Adrenal gland (tissue), 12 donors: Measurements from ENCODE around the gene TNIK. TPM values are rescaled to one million over a fixed set of nuclear protein-coding genes. Genes with fewer than 3 reads are reported as not detected.

Experiments used
- DNase-seq, 7 donors: peaks; one replicate each; pipeline ENCODE4 v3.0.0-alpha.2; 2019 to 2020
- H3K27ac ChIP-seq, 5 donors: fragments of 200-600 bp; sonication (generic) in 4 of 5; 1 replicate in 3 of 5; 2 replicates in 2 of 5; pipeline versions ENCODE4 v1.5.1 to v1.8.0; 2016 to 2020; ENCODE audit warnings: mild to moderate bottlenecking in 1 of 5
- H3K27me3 ChIP-seq: fragments of 200-600 bp; 2 replicates; pipeline ENCODE4 v1.8.0; 2021
- H3K36me3 ChIP-seq, 2 donors: fragments of 200-600 bp; replicated peaks in 1 of 2; 1 replicate in 1 of 2; 2 replicates in 1 of 2; pipeline versions ENCODE4 v1.5.1 to v1.8.0; 2018 to 2022
- H3K4me1 ChIP-seq, 2 donors: fragments of 200-600 bp; replicated peaks in 1 of 2; 1 replicate in 1 of 2; 2 replicates in 1 of 2; pipeline versions ENCODE4 v1.5.1 to v1.8.0; 2018 to 2021
- H3K4me3 ChIP-seq, 4 donors: fragments of 200-600 bp; sonication (generic) in 3 of 4; one replicate each; pipeline ENCODE4 v1.5.1; 2016 to 2018
- H3K9me3 ChIP-seq, 3 donors: fragments of 200-600 bp; sonication (generic) in 1 of 3; replicated peaks in 1 of 3; 1 replicate in 2 of 3; 2 replicates in 1 of 3; pipeline versions ENCODE4 v1.5.1 to v1.8.0; 2016 to 2021
- POLR2A ChIP-seq, 2 donors: fragments of 450-650 bp; IDR thresholded peaks; one replicate each; pipeline ENCODE4 v1.6.1; 2017; ENCODE audit warnings: antibody characterized with exemption in 2 of 2, mild to moderate bottlenecking in 2 of 2, moderate library complexity in 1 of 2
- WGBS, 4 donors: extraction: QIAGEN DNeasy Blood & Tissue Kit in 2 of 4; methylation state at CpG; one replicate each; pipeline versions ENCODE4 v1.1.5 to v1.1.7; 2013 to 2017; 5-methylcytosine and 5-hydroxymethylcytosine counted together
- intact Hi-C, 2 donors: fragments of 100-400 bp; cut with DNase I; formaldehyde crosslinking; loops; one replicate each; pipeline versions ENCODE4 v1.14.1 to v1.15.0; 2022 to 2023
- polyA plus RNA-seq, 3 donors: library from polyadenylated mRNA; stranded (reverse); fragments of 200-250 nt in 2 of 3; fragments of 350-450 nt in 1 of 3; fragmentation: Illumina TruSeq in 1 of 3; extraction: RNeasy Lipid Tissue Mini Kit (QIAGEN cat#74804) in 1 of 3; gene quantifications; one replicate each; pipeline ENCODE4 v1.2.3, GENCODE V29; 2013 to 2014
- total RNA-seq, 9 donors: library from RNA; depleted of rRNA in 4 of 9; stranded (reverse); fragments of >200 nt in 4 of 9; fragments of 120-200 nt in 1 of 9; fragmentation: NEBNext Ultra II Directional in 1 of 9; extraction: Animal tissue kit (Norgen Biotek cat#: 25700) in 1 of 9; gene quantifications; one replicate each; pipeline versions ENCODE4 v1.1.0 to v1.2.4, GENCODE V29; 2013 to 2023
- TF ChIP-seq, protein P1 (sequence below), 6 experiments: fragments of 450-650 bp in 4 of 6; fragments of 200-600 bp in 2 of 6; sonication (generic) in 1 of 6; IDR thresholded peaks; 1 replicate in 5 of 6; 2 replicates in 1 of 6; pipeline versions ENCODE4 v1.5.1 to v1.8.0; 2016 to 2021; ENCODE audit warnings: antibody characterized with exemption in 6 of 6, mild to moderate bottlenecking in 2 of 6, moderate library complexity in 1 of 6
- donor health status: healthy with polysubstance abuse.
- donor health status: Bipolar disorder and iron deficiency.
- donor health status: DM: yes; HTN: yes; CAD: no.
- donor health status: DM: no; HTN: no; CAD: no.
- donor health status: DM: no; HTN: no; CAD: no.
- donor health status: DM: yes; HTN: yes; CAD: no.

TNIK gene
- total and polyA plus RNA-seq, 12 donors = 4.9 to 33.1 (median 10.7) TPM

DNA sequence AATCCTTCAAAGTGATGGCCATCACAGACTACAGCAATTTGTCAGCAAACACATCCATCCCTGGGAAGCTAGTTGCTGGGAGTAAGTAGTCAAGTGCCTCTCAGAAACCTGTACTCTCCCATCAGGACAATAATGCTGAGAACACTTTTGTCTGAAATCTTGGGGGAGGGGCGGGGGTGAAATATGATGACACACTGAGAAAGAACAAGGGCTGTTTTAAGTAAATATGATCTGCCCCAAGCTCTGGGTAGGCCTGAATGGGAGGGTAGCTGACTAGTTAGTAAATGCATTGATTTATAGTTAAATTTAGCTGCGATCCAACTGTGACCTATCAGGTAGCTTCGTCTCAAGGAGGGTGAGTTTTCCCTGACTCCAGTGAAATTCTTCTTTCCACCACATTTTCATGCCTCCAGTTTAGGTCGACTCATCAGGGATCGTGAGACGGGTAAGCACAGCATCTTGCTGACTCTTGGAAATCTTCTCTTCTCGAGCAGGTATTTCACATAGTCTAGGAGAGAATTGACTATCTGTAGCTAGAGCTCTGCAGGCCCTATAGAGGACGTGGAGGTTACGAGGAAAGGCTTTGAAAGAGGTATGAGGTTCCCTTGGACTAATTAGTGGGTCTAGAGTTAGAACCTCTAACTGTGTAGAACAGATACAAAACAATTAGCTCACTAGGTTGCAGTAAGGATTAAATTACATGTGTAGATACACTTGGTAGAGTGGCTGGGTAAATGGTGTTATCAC lies 220.3 kb downstream of the TNIK start:
- WGBS, 4 donors = 91 to 96% (median 93%) methylated on average over 9 of the region's 9 CpGs
- TF ChIP-seq, protein P1, sequence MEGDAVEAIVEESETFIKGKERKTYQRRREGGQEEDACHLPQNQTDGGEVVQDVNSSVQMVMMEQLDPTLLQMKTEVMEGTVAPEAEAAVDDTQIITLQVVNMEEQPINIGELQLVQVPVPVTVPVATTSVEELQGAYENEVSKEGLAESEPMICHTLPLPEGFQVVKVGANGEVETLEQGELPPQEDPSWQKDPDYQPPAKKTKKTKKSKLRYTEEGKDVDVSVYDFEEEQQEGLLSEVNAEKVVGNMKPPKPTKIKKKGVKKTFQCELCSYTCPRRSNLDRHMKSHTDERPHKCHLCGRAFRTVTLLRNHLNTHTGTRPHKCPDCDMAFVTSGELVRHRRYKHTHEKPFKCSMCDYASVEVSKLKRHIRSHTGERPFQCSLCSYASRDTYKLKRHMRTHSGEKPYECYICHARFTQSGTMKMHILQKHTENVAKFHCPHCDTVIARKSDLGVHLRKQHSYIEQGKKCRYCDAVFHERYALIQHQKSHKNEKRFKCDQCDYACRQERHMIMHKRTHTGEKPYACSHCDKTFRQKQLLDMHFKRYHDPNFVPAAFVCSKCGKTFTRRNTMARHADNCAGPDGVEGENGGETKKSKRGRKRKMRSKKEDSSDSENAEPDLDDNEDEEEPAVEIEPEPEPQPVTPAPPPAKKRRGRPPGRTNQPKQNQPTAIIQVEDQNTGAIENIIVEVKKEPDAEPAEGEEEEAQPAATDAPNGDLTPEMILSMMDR (IDR thresholded peaks at IDR 0.05) = no peak
- TF ChIP-seq POLR2A (IDR thresholded peaks at IDR 0.05) = no peak
- H3K27ac ChIP-seq = no peak overlapping the region
- H3K4me3 ChIP-seq = no peak overlapping the region
- intact Hi-C loops = no loop called here
- no peaks in the 10 kb centered on the region for H3K9me3 ChIP-seq
- no peaks in the 10 kb centered on the region for H3K4me1 ChIP-seq
- H3K36me3 ChIP-seq = no peaks in the 10 kb centered on the region
- H3K27me3 ChIP-seq = no peaks in the 10 kb centered on the region
- DNase-seq = no peak

DNA sequence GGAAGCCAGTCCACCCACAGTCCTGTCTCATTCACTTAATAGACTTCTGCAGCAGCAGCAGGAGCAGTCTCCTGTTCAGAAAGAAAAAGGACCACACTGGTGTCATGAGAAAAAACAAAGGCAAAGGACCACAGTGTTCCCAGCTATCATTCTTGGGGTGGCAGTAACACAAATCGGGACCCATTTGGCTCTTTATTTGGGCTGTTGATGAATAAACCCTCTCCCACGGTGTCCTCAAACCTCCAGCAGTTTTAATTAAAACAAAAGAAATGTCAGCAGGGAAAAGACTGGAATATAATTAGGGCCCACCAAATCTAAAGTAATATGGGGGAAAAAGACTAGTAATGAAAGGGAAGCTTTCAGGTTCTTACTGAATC lies 223.2 kb downstream of the TNIK start:
- Histone ChIP-seq H3K27me3 (no peaks in the 10 kb centered on the region), H3K9me3 (no peaks in the 10 kb centered on the region), H3K27ac (no peak overlapping the region), H3K4me1 (no peaks in the 10 kb centered on the region), H3K36me3 (no peaks in the 10 kb centered on the region), H3K4me3 (no peak overlapping the region)
- WGBS, 4 donors = 75 to 91% (median 86%) methylated on average over 2 of the region's 2 CpGs
- intact Hi-C loops = no loop called here
- no peak for DNase-seq
- TF ChIP-seq, protein P1 (IDR thresholded peaks at IDR 0.05) = no peak
- no peak for TF ChIP-seq POLR2A (IDR thresholded peaks at IDR 0.05)

DNA sequence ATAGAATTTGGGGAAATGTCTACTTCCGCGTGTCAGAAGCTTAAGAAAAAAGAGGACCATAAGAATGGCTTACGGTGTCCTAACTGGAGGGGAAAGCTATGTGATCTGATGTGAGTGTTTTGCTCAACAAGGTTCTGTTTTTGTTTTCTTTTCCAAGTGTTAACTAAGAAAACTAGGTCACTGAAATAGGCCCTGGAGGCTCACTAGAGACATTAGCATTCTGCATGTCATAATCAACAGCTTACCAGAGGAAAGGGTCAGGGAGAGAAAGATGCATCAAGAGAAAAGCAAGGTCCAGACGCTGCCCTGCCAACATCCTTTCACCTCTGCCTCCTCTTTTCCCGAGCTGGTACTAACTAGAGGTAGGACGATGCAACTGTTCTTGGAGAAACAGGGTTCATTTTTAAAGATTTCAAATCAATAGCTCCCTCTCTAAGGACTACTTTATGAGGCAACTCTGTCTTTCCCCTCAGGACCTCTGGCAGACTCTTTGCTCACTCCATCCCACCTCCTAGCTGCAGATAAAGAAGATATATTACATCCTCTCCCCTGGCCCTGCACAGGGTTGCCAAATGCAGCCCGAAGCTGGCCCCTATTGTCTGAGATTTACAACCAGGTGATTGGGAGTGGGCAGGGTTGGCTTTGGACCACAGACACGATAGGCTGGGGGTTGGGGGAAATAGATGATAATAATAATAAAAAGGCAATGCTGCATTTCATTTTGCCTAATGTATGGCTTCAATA lies 223.8 kb downstream of the TNIK start:
- 77 to 83% (median 79%) methylated on average over 8 of the region's 8 CpGs for WGBS, 4 donors
- Histone ChIP-seq H3K36me3 (no peaks in the 10 kb centered on the region), H3K4me1 (no peaks in the 10 kb centered on the region), H3K4me3 (no peak overlapping the region), H3K9me3 (no peaks in the 10 kb centered on the region), H3K27me3 (no peaks in the 10 kb centered on the region), H3K27ac (no peak overlapping the region)
- no peak for DNase-seq
- no peak for TF ChIP-seq POLR2A (IDR thresholded peaks at IDR 0.05)
- intact Hi-C loops = no loop called here

DNA sequence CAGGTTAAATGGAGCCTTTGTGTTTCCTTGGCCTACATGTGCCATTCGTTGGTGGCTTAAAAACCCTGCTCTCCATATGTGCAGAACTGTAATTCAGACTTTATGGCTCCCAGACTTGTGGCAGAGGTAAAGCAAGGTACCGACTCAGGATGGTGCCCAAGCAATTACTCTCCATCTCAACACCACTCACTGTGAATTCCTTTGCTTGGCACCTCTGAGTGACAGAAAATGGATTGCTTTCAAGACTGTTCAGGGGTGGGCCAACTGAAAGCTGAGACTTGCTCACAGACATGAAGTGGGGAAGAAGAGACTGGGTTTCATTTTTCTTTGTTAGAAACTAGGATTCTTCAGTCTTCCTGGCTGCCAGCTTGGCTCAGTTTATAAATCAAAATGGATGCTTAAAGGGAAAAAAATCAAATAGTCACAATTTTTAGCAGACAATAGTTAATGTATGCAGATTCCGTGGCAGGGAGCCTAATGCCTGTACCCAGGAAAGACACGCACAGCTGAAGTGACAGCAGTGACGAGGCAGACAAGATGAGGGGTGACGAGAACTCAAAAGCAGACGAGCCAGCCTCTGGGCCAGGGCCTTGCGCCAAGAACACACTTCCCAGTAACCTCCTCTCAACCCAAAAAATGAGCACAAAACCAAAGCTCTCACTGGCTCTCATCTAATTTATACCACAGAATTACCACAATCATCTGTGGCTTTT lies 225.8 kb downstream of the TNIK start:
- intact Hi-C loops = no loop called here
- TF ChIP-seq, protein P1 (IDR thresholded peaks at IDR 0.05) = no peak
- TF ChIP-seq POLR2A (IDR thresholded peaks at IDR 0.05) = no peak
- Histone ChIP-seq H3K4me1 (no peaks in the 10 kb centered on the region), H3K36me3 (no peaks in the 10 kb centered on the region), H3K9me3 (no peaks in the 10 kb centered on the region), H3K27ac (no peak overlapping the region), H3K4me3 (no peak overlapping the region), H3K27me3 (no peaks in the 10 kb centered on the region)
- WGBS, 4 donors = 89 to 91% (median 90%) methylated on average over 8 of the region's 8 CpGs
- no peak for DNase-seq
